ENCODE measurements around the gene SYVN1.

Gene SYVN1

DNA sequence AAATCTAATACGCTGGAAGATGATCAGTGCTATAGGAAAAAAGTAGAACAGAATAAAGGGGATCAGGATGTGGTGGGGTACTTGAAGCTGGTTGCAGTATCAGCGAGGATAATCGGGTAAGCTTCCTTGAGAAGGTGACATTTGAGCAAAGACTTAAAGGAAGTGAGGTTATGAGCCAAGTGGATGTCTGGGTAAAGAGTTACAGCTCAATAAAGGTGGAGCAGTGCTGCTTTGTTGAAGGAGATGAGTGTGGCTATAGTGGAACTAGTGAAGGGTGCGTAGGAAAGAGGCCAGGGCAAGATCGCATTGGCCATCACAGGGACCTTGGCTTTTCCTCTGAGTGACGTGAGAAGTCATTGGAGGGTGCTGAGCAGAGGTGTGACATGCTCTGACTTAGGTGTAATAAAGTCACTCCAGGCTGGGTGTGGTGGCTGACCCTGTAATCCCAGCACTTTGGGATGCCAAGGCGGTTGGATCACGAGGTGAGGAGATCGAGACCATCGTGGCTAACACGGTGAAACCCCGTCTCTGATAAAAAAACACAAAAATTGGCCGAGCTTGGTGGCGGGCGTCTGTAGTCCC, 2.3 kb upstream of the SYVN1 start:
- no peak for DNase-seq (ENCODE audit: low read depth, low spot score)
- H3K4me3 ChIP-seq (ENCODE audit: low read depth, low read length), result no peak overlapping the region
- in situ Hi-C loops (cut with HindIII; ENCODE audit: low sequenced_read_pairs), result no loop called here
- TF ChIP-seq, protein P1, sequence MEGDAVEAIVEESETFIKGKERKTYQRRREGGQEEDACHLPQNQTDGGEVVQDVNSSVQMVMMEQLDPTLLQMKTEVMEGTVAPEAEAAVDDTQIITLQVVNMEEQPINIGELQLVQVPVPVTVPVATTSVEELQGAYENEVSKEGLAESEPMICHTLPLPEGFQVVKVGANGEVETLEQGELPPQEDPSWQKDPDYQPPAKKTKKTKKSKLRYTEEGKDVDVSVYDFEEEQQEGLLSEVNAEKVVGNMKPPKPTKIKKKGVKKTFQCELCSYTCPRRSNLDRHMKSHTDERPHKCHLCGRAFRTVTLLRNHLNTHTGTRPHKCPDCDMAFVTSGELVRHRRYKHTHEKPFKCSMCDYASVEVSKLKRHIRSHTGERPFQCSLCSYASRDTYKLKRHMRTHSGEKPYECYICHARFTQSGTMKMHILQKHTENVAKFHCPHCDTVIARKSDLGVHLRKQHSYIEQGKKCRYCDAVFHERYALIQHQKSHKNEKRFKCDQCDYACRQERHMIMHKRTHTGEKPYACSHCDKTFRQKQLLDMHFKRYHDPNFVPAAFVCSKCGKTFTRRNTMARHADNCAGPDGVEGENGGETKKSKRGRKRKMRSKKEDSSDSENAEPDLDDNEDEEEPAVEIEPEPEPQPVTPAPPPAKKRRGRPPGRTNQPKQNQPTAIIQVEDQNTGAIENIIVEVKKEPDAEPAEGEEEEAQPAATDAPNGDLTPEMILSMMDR (IDR thresholded peaks at IDR 0.05; ENCODE audit: low read depth, low read length), result no peak

DNA sequence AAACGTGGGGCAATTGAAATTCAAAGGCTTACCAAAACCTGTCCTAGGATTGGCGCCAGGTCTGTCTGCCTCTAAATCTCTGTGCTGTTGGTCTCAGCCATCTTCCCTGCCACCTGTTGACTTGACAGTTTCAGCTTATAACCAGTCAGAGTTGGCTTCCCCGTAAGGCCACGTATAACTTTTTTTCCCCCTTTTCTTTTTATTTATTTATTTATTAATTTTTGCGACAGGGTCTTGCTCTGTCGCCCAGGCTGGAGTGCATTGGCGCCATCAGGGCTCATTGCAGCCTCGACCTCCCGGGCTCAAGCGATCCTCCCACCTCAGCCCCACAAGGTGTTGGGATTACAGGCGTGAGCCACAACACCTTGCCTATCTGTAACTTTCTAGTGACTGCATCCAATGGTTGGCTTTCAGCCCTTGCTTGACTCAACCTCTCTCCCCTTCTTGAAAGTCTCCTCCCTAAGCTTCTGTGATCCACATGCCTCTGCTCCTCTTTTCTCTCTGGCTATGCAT, 1.4 kb upstream of the SYVN1 start:
- H3K4me3 ChIP-seq (ENCODE audit: low read depth, low read length), result peak overlapping the region; percentile 82
- no peak for DNase-seq (ENCODE audit: low read depth, low spot score)
- TF ChIP-seq, protein P1 (IDR thresholded peaks at IDR 0.05; ENCODE audit: low read depth, low read length), result no peak
- in situ Hi-C loops (cut with HindIII; ENCODE audit: low sequenced_read_pairs), result no loop called here

DNA sequence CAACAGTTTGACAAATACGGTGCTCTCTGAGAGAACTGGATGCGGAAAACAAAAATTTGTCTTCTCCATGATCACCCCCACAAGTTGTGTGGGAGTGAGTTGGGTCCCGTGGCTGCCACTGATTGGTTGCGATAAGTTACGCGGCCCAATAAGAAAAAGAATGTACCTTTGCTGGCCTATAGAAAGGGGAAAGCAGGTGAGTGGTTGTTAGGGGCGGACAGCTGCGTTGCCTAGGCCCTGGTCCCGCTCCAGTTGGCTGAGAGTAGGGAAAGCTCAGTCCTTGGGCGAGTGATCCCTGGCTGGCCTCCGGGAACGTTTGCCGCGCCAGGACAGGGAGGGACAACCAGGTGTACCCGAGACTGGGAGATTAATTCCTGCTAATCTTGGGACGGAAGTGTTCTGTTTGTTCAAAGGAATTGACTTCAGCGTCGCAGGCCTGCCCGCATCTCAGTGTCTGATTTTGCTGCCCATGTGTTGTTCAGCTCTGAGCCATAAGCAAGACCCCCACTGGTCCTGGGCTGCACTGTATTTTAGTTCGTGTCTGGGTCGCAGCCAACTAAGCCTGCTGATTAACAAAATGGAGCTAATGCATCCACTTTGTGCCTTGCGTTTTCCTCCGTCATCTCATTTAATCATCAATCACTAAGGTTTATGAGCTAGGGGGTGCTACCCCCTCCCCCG, 773 bp upstream of the SYVN1 start:
- TF ChIP-seq, protein P1 (IDR thresholded peaks at IDR 0.05; ENCODE audit: low read depth, low read length), result no peak
- H3K4me3 ChIP-seq (ENCODE audit: low read depth, low read length), result peak overlapping the region; percentile 82
- in situ Hi-C loops (cut with HindIII; ENCODE audit: low sequenced_read_pairs), result no loop called here
- peak; percentile 98 for DNase-seq (ENCODE audit: low read depth, low spot score)

GRCh38 chr11:65133724-65134123, 595 bp downstream of the SYVN1 start:
- peak overlapping the region; percentile 82 for H3K4me3 ChIP-seq (ENCODE audit: low read depth, low read length)
- in situ Hi-C loops (cut with HindIII; ENCODE audit: low sequenced_read_pairs), result no loop called here
- DNase-seq (ENCODE audit: low read depth, low spot score), result no peak
- TF ChIP-seq, protein P1 (IDR thresholded peaks at IDR 0.05; ENCODE audit: low read depth, low read length), result no peak

- DNase-seq (ENCODE audit: low read depth, low spot score), result no peak
- in situ Hi-C loops (cut with HindIII; ENCODE audit: low sequenced_read_pairs), result no loop called here
- peak overlapping the region; percentile 82 for H3K4me3 ChIP-seq (ENCODE audit: low read depth, low read length)
- TF ChIP-seq, protein P1 (IDR thresholded peaks at IDR 0.05; ENCODE audit: low read depth, low read length), result no peak
These were observed 1.2 kb downstream of the SYVN1 start for GRCh38 chr11:65132988-65133700.

DNA sequence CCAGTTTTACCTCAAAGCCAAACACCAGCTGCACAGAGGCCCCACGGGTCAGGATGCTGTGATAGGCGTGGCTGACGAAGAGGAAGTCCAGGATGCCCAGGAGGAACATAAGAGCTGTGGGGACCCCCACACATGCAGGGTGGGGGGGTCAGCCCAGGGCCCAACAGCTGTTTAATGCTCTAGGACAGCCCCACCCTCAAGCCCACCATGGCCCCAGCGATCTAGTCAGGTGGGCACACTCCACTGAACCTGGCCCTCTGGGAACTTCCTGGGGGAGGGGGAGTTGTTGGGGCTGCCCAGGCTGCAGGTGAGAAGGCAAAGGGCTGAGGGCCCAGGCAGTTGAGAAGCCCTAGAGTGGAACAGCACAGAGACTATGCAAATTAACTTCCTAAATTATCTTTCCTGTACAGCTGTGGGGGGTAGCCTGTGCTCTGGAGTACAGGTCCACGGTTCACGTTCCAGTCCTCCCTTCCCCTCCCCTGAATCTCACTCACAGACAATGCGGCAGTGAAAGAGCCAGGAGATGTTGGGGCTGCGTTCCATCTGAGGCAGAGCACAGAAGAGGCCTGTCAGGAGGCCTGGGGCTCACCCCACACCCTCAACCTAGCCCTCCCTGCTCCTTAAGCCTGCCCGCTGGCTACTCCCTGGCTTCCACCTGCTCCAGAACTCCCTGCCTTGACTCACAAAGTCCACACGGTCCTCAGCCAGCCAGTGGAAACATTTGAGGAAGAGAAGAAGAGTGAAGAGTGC, 1.9 kb downstream of the SYVN1 start:
- DNase-seq (ENCODE audit: low read depth, low spot score), result no peak
- TF ChIP-seq, protein P1 (IDR thresholded peaks at IDR 0.05; ENCODE audit: low read depth, low read length), result no peak
- in situ Hi-C loops (cut with HindIII; ENCODE audit: low sequenced_read_pairs), result no loop called here
- no peak overlapping the region for H3K4me3 ChIP-seq (ENCODE audit: low read depth, low read length)

All from astrocyte of the spinal cord (primary cell).